ENCODE measurements around the gene DENND10. TPM values are rescaled to one million over a fixed set of nuclear protein-coding genes. Genes with fewer than 3 reads are reported as not detected.

DENND10 gene
- total RNA-seq, 3 donors from 2014 or later = 36.6 to 39.9 (median 38.0) TPM

- ATAC-seq = peak; percentile 89
These were observed 24.1 kb upstream of the DENND10 start for GRCh38 chr10:119079599-119080520.

GRCh38 chr10:119080521-119081259 lies 23.2 kb upstream of the DENND10 start, which contains the start of gene EIF3A:
EIF3A (minus strand) TSS chr10:119080817; CDS start chr10:119080676, 141 bp downstream.
- peak within 1 kb of the TSS; percentile 86 for H3K4me3 ChIP-seq
- no peaks in the 10 kb centered on the region for H3K36me3 ChIP-seq (ENCODE audit: low read depth)
- peaks cover 19% of the 10 kb centered on the region for H3K4me1 ChIP-seq (ENCODE audit: low read depth)
- ATAC-seq (peak; percentile 96), DNase-seq (peak; percentile 94 to 97 (median 96))
- intact Hi-C loops (cut with DNase I, micrococcal nuclease) = no loop called here
- no peak for TF ChIP-seq CTCF (IDR thresholded peaks at IDR 0.05)
- H3K9me3 ChIP-seq = no peaks in the 10 kb centered on the region

More at GRCh38 chr10:119079599-119080520, 24.1 kb upstream of the DENND10 start:
- DNase-seq = peak; percentile 80 to 88 (median 86)
- peak overlapping the region; percentile 86 for H3K4me3 ChIP-seq
- peaks cover 19% of the 10 kb centered on the region for H3K4me1 ChIP-seq (ENCODE audit: low read depth)
- intact Hi-C loops (cut with DNase I, micrococcal nuclease) = no loop called here
- no peak for TF ChIP-seq CTCF (IDR thresholded peaks at IDR 0.05)
- H3K36me3 ChIP-seq (ENCODE audit: low read depth) = no peaks in the 10 kb centered on the region
- no peaks in the 10 kb centered on the region for H3K9me3 ChIP-seq

DNA sequence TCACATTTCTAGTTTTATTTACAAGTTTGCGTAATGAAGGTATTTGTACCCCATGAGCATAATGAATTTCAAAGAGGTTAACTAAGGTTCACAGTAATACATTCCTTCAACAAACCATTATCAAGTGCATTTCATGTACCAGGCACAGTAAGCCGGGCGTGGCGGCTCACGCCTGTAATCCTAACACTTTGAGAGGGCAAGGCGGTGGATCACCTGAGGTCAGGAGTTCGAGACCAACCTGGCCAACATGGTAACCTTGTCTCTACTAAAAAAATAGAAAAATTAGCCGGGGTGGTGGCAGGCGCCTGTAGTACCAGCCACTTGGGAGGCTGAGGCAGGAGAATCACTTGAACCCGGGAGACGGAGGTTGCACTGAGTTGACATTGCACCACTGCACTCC lies 19.0 kb upstream of the DENND10 start:
- intact Hi-C loops (cut with DNase I, micrococcal nuclease) = no loop called here
- TF ChIP-seq CTCF (IDR thresholded peaks at IDR 0.05) = no peak
- DNase-seq = no peak
- Histone ChIP-seq H3K9me3 (no peaks in the 10 kb centered on the region), H3K4me3 (no peak overlapping the region), H3K4me1 (ENCODE audit: low read depth) (no peaks in the 10 kb centered on the region), H3K36me3 (ENCODE audit: low read depth) (no peaks in the 10 kb centered on the region)
- no peak for ATAC-seq

DNA sequence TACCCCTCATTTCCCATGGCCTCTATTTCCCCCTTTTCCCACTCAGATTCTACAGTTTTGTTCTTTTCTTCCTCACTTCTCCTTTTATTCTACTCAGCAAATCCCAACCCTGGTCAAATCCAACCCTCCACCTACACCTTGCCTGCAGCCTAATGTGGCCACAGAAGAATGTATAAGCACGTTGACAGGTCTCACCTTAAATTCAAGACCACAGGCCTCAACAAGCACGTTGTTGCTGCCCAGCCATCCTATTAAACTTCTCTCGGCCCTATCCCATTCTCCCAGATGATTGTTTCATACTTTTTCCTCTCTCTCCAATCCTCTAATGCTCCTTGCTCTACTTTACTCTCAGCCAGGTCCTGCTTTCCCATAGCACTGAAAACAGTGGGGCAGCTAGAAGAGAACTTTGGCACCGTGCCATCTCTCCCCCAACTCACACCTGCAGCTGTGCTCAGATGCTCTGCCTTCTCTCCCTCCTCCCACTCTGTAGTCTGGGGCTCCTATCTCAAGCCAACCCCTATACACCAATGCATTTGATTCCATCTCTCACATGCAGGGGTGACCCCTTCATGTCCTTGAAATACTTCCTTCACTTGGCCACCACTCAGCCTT lies 16.5 kb upstream of the DENND10 start:
- Histone ChIP-seq H3K4me1 (ENCODE audit: low read depth) (peaks cover 9% of the 10 kb centered on the region), H3K4me3 (no peak overlapping the region), H3K36me3 (ENCODE audit: low read depth) (no peaks in the 10 kb centered on the region), H3K9me3 (no peaks in the 10 kb centered on the region)
- no peak for TF ChIP-seq CTCF (IDR thresholded peaks at IDR 0.05)
- no peak for ATAC-seq
- DNase-seq = no peak
- intact Hi-C loops (cut with DNase I, micrococcal nuclease) = no loop called here

DNA sequence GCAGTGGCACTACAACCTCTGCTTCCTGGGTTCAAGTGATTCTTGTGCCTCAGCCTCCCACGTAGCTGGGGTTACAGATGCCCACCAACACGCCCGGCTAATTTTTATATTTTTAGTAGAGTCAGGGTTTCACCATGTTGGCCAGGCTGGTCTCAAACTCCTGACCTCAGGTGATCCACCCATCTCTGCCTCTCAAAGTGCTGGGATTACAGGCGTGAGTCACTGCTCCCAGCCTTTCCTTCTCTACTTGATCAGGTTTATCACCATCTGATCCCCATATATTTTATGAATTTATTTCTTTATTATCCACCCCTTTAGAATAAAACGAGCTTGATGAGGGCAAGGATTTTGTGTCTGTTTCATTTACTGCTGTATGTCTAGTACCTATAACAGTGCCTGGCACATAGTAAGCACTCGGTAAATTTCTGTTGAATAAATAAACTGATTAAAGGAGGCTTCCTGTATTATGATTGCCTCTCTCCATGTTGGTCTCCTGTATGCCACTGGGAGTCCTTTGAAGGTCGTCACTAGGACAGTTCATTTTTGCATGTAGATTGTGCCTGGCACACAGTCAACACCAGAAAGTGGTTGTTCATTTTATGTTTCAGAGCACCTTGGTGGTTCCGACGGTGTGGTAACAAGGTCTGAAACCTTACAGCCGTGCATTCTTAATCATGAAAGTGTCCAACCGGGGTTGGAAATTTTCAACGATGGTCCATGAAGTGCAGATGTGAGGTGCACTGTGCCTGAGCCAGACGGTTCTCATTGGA lies 13.7 kb upstream of the DENND10 start:
- Histone ChIP-seq H3K9me3 (no peaks in the 10 kb centered on the region), H3K4me3 (no peak overlapping the region), H3K36me3 (ENCODE audit: low read depth) (no peaks in the 10 kb centered on the region), H3K4me1 (ENCODE audit: low read depth) (peaks cover 9% of the 10 kb centered on the region)
- no peak for TF ChIP-seq CTCF (IDR thresholded peaks at IDR 0.05)
- peak in 2 of 3 donors; percentile 33 to 62 for DNase-seq
- intact Hi-C loops (cut with DNase I, micrococcal nuclease) = no loop called here
- ATAC-seq = peak; percentile 80
